SK-N-SH (cell line): ENCODE measurements around the gene KCNJ5. TPM values are rescaled to one million over a fixed set of nuclear protein-coding genes. Genes with fewer than 3 reads are reported as not detected.

Source experiments
- CTCF ChIA-PET: fragments of 300-600, 350-600 bp; formaldehyde crosslinking; extraction: SDS; loops from one replicate; lab custom pipeline; 2021; lab: Yijun Ruan, JAX
- POLR2A ChIA-PET: fragments of 350-600 bp; sonication (Branson Sonifier 250); formaldehyde crosslinking; extraction: SDS; loops from one replicate; lab custom pipeline; 2020; ENCODE audit warnings: antibody characterized with exemption, inconsistent platforms; lab: Yijun Ruan, JAX
- DNase-seq: peaks from one replicate; pipeline ENCODE4 v3.0.0; 2012
- H2AFZ ChIP-seq: fragments of 200-600 bp; sonication (generic); 2 replicates; pipeline ENCODE4 v1.8.1; 2016; ENCODE audit warnings: antibody characterized with exemption, mild to moderate bottlenecking, low read depth
- H3F3A ChIP-seq: fragments of 200-600 bp; sonication (generic); replicated peaks from 2 replicates; pipeline ENCODE3; 2016; ENCODE audit warnings: antibody characterized with exemption, mild to moderate bottlenecking; ENCODE audit not compliant: insufficient read depth
- H3K27ac ChIP-seq, 2 experiments: fragments of 200-500 bp in 1 of 2; fragments of 200-600 bp in 1 of 2; sonication (Bioruptor generic) in 1 of 2; sonication (generic), shearing (Covaris generic) in 1 of 2; 2 replicates each; pipeline versions ENCODE4 v1.5.1 to v1.6.1; 2014 to 2016; ENCODE audit warnings: low read depth in 2 of 2, inconsistent platforms in 1 of 2, low read length in 1 of 2, mild to moderate bottlenecking in 1 of 2, mixed read lengths in 1 of 2
- H3K27me3 ChIP-seq: fragments of 200-600 bp; sonication (generic), shearing (Covaris generic); 2 replicates; pipeline ENCODE4 v1.6.1; 2016; ENCODE audit warnings: mixed run types; ENCODE audit not compliant: insufficient read depth
- H3K36me3 ChIP-seq, 2 experiments: fragments of 200-500 bp in 1 of 2; fragments of 200-600 bp in 1 of 2; sonication (Bioruptor generic) in 1 of 2; sonication (generic) in 1 of 2; replicated peaks in 1 of 2; 2 replicates each; pipeline versions ENCODE3 to v1.5.1; 2014 to 2016; ENCODE audit warnings: low read length in 1 of 2, mild to moderate bottlenecking in 1 of 2; ENCODE audit not compliant: insufficient read depth in 2 of 2, control insufficient read depth in 1 of 2
- H3K4me1 ChIP-seq, 2 experiments: fragments of 200-500 bp in 1 of 2; fragments of 200-600 bp in 1 of 2; sonication (Bioruptor generic) in 1 of 2; sonication (generic), shearing (Covaris generic) in 1 of 2; 2 replicates each; pipeline versions ENCODE4 v1.5.1 to v1.6.1; 2014 to 2016; ENCODE audit warnings: low read depth in 1 of 2, low read length in 1 of 2, mixed run types in 1 of 2; ENCODE audit not compliant: insufficient read depth in 2 of 2, control insufficient read depth in 1 of 2
- H3K4me2 ChIP-seq: fragments of 200-600 bp; sonication (generic), shearing (Covaris generic); 2 replicates; pipeline ENCODE4 v1.6.1; 2017; ENCODE audit warnings: mixed run types
- H3K4me3 ChIP-seq, 2 experiments: fragments of 200-500 bp in 1 of 2; fragments of 200-600 bp in 1 of 2; sonication (Bioruptor generic) in 1 of 2; sonication (generic), shearing (Covaris generic) in 1 of 2; 2 replicates each; pipeline versions ENCODE4 v1.5.1 to v1.8.1; 2014 to 2016; ENCODE audit warnings: low read depth in 2 of 2, inconsistent platforms in 1 of 2, low read length in 1 of 2, mild to moderate bottlenecking in 1 of 2, mixed read lengths in 1 of 2, moderate library complexity in 1 of 2
- H3K79me2 ChIP-seq: fragments of 200-600 bp; sonication (generic); 2 replicates; pipeline ENCODE4 v1.8.1; 2017; ENCODE audit warnings: mild to moderate bottlenecking; ENCODE audit not compliant: insufficient read depth
- H3K9ac ChIP-seq: fragments of 200-600 bp; sonication (generic); 2 replicates; pipeline ENCODE4 v1.6.1; 2017; ENCODE audit warnings: mixed run types
- H3K9me2 ChIP-seq: fragments of 200-600 bp; sonication (generic); 2 replicates; pipeline ENCODE4 v1.6.1; 2017; ENCODE audit warnings: mixed run types
- H3K9me3 ChIP-seq: fragments of 200-600 bp; sonication (generic); 2 replicates; pipeline ENCODE4 v1.6.1; 2017; ENCODE audit warnings: mixed run types, mild to moderate bottlenecking, moderate library complexity
- H4K20me1 ChIP-seq: fragments of 200-600 bp; sonication (generic); 2 replicates; pipeline ENCODE4 v1.6.1; 2017; ENCODE audit warnings: mild to moderate bottlenecking, mixed run types; ENCODE audit not compliant: insufficient read depth
- EP300 ChIP-seq, 2 experiments: IDR thresholded peaks; 2 replicates each; pipeline versions ENCODE4 v1.4.0 to v1.6.1; 2012; ENCODE audit warnings: borderline replicate concordance in 1 of 2, low read depth in 1 of 2, low read length in 1 of 2
- FOXJ3 ChIP-seq: sonication (generic); formaldehyde crosslinking; IDR thresholded peaks from 2 replicates; pipeline ENCODE4 v1.5.1; 2020; ENCODE audit warnings: mild to moderate bottlenecking, missing genetic modification reagents
- FOXM1 ChIP-seq: IDR thresholded peaks from 2 replicates; pipeline ENCODE4 v1.4.0; 2012; ENCODE audit warnings: low read depth, mild to moderate bottlenecking
- GATA2 ChIP-seq: sonication (generic); formaldehyde crosslinking; IDR thresholded peaks from 2 replicates; pipeline ENCODE4 v1.5.0; 2020; ENCODE audit warnings: mild to moderate bottlenecking, missing genetic modification reagents
- MAX ChIP-seq: IDR thresholded peaks from 2 replicates; pipeline ENCODE4 v1.4.0; 2012; ENCODE audit warnings: low read depth
- MEF2A ChIP-seq: IDR thresholded peaks from 2 replicates; pipeline ENCODE4 v1.4.0; 2012; ENCODE audit warnings: low read depth, borderline replicate concordance
- MXI1 ChIP-seq: IDR thresholded peaks from 2 replicates; pipeline ENCODE4 v1.6.1; 2012; ENCODE audit warnings: mild to moderate bottlenecking, low read depth, low read length, improper control_type of control experiment
- NRF1 ChIP-seq: IDR thresholded peaks from 2 replicates; pipeline ENCODE4 v1.6.1; 2012; ENCODE audit warnings: low read depth, mild to moderate bottlenecking, low read length
- PBX3 ChIP-seq: IDR thresholded peaks from 2 replicates; pipeline ENCODE4; 2012
- RAD21 ChIP-seq: IDR thresholded peaks from 2 replicates; pipeline ENCODE4 v1.6.1; 2012; ENCODE audit warnings: mild to moderate bottlenecking, low read length
- RCOR1 ChIP-seq: fragments of 150-350 bp; IDR thresholded peaks from 2 replicates; pipeline ENCODE4 v1.6.1; 2017; ENCODE audit warnings: antibody characterized with exemption, low read length
- REST ChIP-seq: IDR thresholded peaks from 2 replicates; pipeline ENCODE4 v1.6.1; 2012; ENCODE audit warnings: mild to moderate bottlenecking, low read depth, low read length, moderate library complexity
- RXRA ChIP-seq: IDR thresholded peaks from 2 replicates; pipeline ENCODE4 v1.4.0; 2012; ENCODE audit warnings: low read depth, mild to moderate bottlenecking, borderline replicate concordance
- SIN3A ChIP-seq: IDR thresholded peaks from 2 replicates; pipeline ENCODE4 v1.6.1; 2012; ENCODE audit warnings: low read depth, mild to moderate bottlenecking, low read length, moderate library complexity, borderline replicate concordance
- SMC3 ChIP-seq: IDR thresholded peaks from 2 replicates; pipeline ENCODE4 v1.6.1; 2012; ENCODE audit warnings: low read depth, low read length, improper control_type of control experiment
- TCF12 ChIP-seq: IDR thresholded peaks from 2 replicates; pipeline ENCODE4 v1.4.0; 2012
- WGBS: methylation state at CpG from one replicate; pipeline ENCODE4 v1.1.6; 2017; ENCODE audit warnings: low lambda C conversion rate; 5-methylcytosine and 5-hydroxymethylcytosine counted together
- polyA plus RNA-seq, 3 experiments: library from polyadenylated mRNA; depleted of rRNA; stranded (reverse); fragments of >200 nt; gene quantifications; 2 replicates each; pipeline ENCODE4 v1.2.3, GENCODE V29; 2012
- TF ChIP-seq, protein P1 (sequence below): fragments of 150-350 bp; IDR thresholded peaks from 2 replicates; pipeline ENCODE4 v1.6.1; 2016; ENCODE audit warnings: mild to moderate bottlenecking, low read depth, low read length
- TF ChIP-seq, protein P2 (sequence below): fragments of 200-600 bp; sonication (generic); IDR thresholded peaks from 2 replicates; pipeline ENCODE4 v1.6.1; 2017; ENCODE audit warnings: antibody characterized with exemption, mild to moderate bottlenecking, moderate library complexity

KCNJ5 gene
- polyA plus RNA-seq, 1 of the 3 experiments (the other 2 are of a cell fraction): 0.03 TPM

DNA sequence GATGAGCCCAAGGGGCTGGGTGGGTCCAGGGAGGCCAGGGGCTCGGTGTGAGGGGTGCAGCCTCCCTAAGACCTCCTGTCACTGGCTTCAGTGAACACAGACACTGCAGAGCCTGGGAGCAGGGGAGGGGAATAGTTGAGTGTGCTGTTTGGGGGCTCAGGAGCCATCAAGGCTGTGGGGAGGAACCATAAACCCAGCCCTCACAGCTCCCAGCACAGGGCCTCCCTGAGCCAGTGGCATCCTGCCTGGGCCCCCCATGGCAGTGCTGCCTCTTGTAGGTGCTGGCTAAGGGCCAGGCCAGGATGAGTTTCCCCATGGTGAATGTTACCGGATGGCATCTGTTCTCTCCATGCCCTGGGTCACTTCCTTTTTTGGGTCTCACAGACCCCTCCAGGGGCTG, 25.5 kb downstream of the KCNJ5 start (continued):
- TF ChIP-seq REST (no peak), NRF1 (no peak), FOXJ3 (CRISPR knock-in tag) (no peak), RCOR1 (no peak), TCF12 (no peak), RXRA (no peak)
- TF ChIP-seq, protein P1, sequence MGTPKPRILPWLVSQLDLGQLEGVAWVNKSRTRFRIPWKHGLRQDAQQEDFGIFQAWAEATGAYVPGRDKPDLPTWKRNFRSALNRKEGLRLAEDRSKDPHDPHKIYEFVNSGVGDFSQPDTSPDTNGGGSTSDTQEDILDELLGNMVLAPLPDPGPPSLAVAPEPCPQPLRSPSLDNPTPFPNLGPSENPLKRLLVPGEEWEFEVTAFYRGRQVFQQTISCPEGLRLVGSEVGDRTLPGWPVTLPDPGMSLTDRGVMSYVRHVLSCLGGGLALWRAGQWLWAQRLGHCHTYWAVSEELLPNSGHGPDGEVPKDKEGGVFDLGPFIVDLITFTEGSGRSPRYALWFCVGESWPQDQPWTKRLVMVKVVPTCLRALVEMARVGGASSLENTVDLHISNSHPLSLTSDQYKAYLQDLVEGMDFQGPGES: no peak
- TF ChIP-seq, protein P2, sequence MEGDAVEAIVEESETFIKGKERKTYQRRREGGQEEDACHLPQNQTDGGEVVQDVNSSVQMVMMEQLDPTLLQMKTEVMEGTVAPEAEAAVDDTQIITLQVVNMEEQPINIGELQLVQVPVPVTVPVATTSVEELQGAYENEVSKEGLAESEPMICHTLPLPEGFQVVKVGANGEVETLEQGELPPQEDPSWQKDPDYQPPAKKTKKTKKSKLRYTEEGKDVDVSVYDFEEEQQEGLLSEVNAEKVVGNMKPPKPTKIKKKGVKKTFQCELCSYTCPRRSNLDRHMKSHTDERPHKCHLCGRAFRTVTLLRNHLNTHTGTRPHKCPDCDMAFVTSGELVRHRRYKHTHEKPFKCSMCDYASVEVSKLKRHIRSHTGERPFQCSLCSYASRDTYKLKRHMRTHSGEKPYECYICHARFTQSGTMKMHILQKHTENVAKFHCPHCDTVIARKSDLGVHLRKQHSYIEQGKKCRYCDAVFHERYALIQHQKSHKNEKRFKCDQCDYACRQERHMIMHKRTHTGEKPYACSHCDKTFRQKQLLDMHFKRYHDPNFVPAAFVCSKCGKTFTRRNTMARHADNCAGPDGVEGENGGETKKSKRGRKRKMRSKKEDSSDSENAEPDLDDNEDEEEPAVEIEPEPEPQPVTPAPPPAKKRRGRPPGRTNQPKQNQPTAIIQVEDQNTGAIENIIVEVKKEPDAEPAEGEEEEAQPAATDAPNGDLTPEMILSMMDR: no peak

GRCh38 chr11:128917144-128917724, 26.1 kb downstream of the KCNJ5 start:
- no peak overlapping the region for H3K4me3 ChIP-seq
- H2AFZ ChIP-seq: no peak overlapping the region
- H3K4me1 ChIP-seq: no peaks in the 10 kb centered on the region; a peak in 1 of 4 replicates
- no peaks in the 10 kb centered on the region for H3K9me3 ChIP-seq
- WGBS: 45% methylated on average over 4 of the region's 5 CpGs
- H3K4me2 ChIP-seq: no peak overlapping the region
- H4K20me1 ChIP-seq: no peaks in the 10 kb centered on the region
- ChIA-PET CTCF (no interaction called here), POLR2A (no interaction called here)
- H3K79me2 ChIP-seq: no peaks in the 10 kb centered on the region
- no peak overlapping the region for H3K9ac ChIP-seq
- H3K9me2 ChIP-seq: no peaks in the 10 kb centered on the region
- DNase-seq: no peak
- no peaks in the 10 kb centered on the region; the same call in 1 of the 2 replicates for H3K27me3 ChIP-seq
- H3K27ac ChIP-seq: no peak overlapping the region
- H3K36me3 ChIP-seq: no peaks in the 10 kb centered on the region
- no peaks in the 10 kb centered on the region for H3F3A ChIP-seq
- no peak for TF ChIP-seq MEF2A
- no peak for TF ChIP-seq FOXM1
- no peak for TF ChIP-seq RCOR1
- no peak for TF ChIP-seq MXI1
- TF ChIP-seq, protein P2: no peak
- TF ChIP-seq FOXJ3 (CRISPR knock-in tag): no peak
- TF ChIP-seq SIN3A: no peak
- no peak for TF ChIP-seq MAX
- no peak for TF ChIP-seq NRF1
- TF ChIP-seq GATA2 (CRISPR knock-in tag): no peak
- no peak for TF ChIP-seq PBX3
- TF ChIP-seq EP300 (IDR thresholded peaks at IDR 0.05; ENCODE audit: borderline replicate concordance in 1 of 2, low read depth in 1 of 2, low read length in 1 of 2): no peak
- TF ChIP-seq SMC3: no peak
- TF ChIP-seq RAD21: no peak
